Mesodermal cell (in vitro differentiated cells): ENCODE data around the gene CST7.
"Not testable (repeated sequence)": the region's sequence is repeated elsewhere in the genome, so short reads cannot be mapped to it uniquely, and the experiment has no call there.

Source experiments
- H3K27ac ChIP-seq: 2 replicates; pipeline ENCODE4 v1.7.0; 2013; ENCODE audit warnings: mild to moderate bottlenecking, low read depth, low read length, moderate library complexity; ENCODE audit not compliant: severe bottlenecking
- H3K36me3 ChIP-seq: 2 replicates; pipeline ENCODE4 v1.7.1; 2013; ENCODE audit warnings: mild to moderate bottlenecking, low read length, moderate library complexity; ENCODE audit not compliant: control insufficient read depth, insufficient read depth
- H3K4me1 ChIP-seq: one replicate; pipeline ENCODE4 v1.7.1; 2013; ENCODE audit warnings: mild to moderate bottlenecking, low read length; ENCODE audit not compliant: insufficient read depth, control insufficient read depth, poor library complexity, severe bottlenecking
- H3K4me3 ChIP-seq: 2 replicates; pipeline ENCODE4 v1.7.0; 2013; ENCODE audit warnings: low read length, control low read depth, mild to moderate bottlenecking; ENCODE audit not compliant: insufficient read depth, poor library complexity, severe bottlenecking; ENCODE audit errors: extremely low read depth
- H3K9me3 ChIP-seq: 2 replicates; pipeline ENCODE4 v1.7.1; 2013; ENCODE audit warnings: mild to moderate bottlenecking, low read length, moderate library complexity; ENCODE audit not compliant: control insufficient read depth
- WGBS, 2 experiments: methylation state at CpG; one replicate each; pipeline ENCODE4 v1.1.5; 2013; ENCODE audit warnings: missing lambda C conversion rate in 2 of 2; ENCODE audit not compliant: insufficient coverage in 2 of 2; 5-methylcytosine and 5-hydroxymethylcytosine counted together

CST7 gene

DNA sequence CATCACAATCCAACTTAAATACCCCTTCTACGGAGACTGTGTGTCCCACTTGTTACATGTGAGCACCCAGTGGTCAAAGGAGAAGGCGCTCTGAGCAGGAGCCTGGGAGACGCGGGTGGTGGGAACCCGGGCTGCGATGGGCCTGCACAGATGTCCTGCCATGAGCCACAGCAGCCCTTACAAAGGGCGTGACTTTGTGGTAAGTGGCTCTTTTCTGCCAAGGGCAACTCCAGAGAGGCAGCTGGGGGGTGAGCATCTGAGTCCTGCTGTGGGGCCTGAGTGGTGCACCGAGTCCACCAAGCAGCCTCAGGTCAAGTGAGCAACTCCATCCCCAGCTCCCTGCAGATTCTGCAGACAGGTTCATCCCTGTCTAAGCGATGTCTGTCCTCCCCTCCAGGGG is 33.6 kb upstream of the CST7 start:
- no peaks in the 10 kb centered on the region for H3K4me1 ChIP-seq
- no peaks in the 10 kb centered on the region for H3K9me3 ChIP-seq
- no peaks in the 10 kb centered on the region for H3K36me3 ChIP-seq
- WGBS, 2 experiments, result 93 to 94% methylated on average over 7 to 8 of the region's 9 CpGs
- H3K27ac ChIP-seq, result no peak overlapping the region
- H3K4me3 ChIP-seq, result no peak overlapping the region

DNA sequence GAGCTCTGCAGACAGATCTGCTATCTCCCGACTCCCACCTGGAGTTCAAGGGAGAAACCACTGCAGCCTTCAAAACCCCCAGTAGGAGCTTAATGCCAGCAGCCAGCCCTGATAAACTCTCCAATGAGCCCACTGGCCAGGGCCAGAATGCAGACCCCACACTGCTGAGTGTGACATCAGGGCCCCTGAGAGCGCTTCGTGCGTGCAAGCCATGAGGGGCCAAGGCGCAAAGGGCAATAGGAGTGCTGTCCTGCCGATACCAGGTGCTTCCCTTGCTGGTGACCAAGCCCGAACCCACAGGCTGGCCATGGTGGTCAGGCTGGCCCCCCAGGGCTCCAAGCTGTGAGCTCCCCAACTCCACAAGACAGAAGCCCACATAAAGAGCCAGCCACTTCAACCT is 33.2 kb upstream of the CST7 start:
- Histone ChIP-seq H3K4me1 (no peaks in the 10 kb centered on the region), H3K9me3 (no peaks in the 10 kb centered on the region), H3K27ac (no peak overlapping the region), H3K4me3 (no peak overlapping the region), H3K36me3 (no peaks in the 10 kb centered on the region)
- WGBS, 2 experiments, result 93 to 97% methylated on average over 7 of the region's 7 CpGs

DNA sequence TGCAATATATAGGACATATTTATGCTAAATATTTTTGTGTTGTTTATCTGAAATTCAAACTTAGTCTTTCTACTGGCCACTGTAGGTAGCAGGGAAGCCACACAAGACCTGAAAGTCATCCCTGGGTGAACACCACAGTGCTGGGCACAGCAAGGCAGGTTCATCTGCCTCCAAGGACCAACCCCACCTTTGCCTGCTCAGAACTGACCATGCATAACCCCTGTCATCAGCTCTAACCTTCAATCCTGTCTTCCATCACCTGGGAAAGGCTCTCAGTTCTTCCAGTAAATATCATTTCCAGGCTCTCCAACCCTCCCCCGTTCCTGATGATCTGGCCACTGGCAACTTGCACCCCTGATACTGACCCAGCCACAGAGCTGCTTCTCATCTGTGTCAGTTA is 32.7 kb upstream of the CST7 start:
- H3K4me3 ChIP-seq, result no peak overlapping the region
- H3K27ac ChIP-seq, result no peak overlapping the region
- 80 to 100% methylated on average over 1 of the region's 1 CpG for WGBS, 2 experiments
- no peaks in the 10 kb centered on the region for H3K36me3 ChIP-seq
- no peaks in the 10 kb centered on the region for H3K4me1 ChIP-seq
- no peaks in the 10 kb centered on the region for H3K9me3 ChIP-seq

DNA sequence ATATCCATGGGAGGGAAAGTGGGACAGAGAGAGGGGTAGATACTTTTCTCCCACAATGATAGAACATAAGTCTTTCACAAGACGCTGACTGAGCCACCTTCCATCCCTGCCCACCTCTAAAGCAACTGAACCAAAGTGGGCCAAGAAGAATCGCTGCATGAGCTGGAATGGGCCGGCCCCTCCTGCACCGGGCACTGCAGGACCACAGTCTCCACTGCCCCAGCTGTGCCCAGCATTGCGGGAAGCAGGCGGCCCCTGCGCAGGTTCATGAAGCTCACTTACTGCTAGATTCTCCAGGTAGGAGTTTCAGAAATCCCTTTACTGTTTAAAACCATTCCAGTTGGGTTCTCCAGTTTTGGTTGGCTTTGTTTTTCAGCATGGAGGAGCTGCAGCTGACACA is 32.0 kb upstream of the CST7 start:
- Histone ChIP-seq H3K9me3 (no peaks in the 10 kb centered on the region), H3K27ac (no peak overlapping the region), H3K4me3 (no peak overlapping the region), H3K36me3 (no peaks in the 10 kb centered on the region), H3K4me1 (no peaks in the 10 kb centered on the region)
- 79 to 92% methylated on average over 6 to 7 of the region's 7 CpGs for WGBS, 2 experiments

DNA sequence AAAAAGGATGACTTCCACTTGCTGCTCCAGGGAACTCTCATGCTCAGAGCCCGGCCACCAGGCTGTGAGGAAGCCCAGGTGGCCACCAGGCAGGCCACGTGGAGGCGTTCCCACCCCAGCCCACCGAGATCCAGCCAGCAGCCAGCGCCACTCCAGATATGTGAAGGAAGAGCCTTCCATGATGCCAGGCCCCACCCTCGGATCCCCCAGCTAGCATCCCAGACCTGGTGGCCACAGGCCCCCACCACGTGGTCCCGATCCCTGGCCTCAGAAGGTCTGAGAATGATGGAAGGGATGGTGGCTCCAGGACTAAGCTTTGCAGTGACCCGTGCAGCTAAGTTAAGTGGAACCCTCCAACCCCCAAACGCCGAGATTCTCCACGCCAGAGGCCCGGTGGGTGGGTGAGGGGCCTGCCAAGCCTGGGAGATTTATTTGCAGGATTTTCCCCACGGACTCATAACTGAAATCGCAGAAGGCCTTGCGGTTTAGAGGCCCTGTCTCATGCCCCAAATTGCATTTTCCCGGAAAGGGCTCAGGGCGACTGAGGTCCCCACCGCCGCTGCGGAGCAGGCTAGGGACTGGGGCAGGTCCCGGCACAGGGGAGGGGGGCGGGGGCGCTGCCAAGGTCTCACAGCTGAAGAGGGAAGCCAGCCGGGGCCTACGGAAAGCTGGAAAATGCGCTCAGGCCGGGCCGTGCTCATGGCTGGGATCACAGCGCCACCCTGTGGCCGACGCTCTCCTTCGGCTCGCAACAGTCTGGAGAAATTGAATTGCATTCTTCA is 31.1 kb upstream of the CST7 start:
- Histone ChIP-seq H3K4me3 (no peak overlapping the region), H3K27ac (no peak overlapping the region), H3K9me3 (no peaks in the 10 kb centered on the region), H3K36me3 (no peaks in the 10 kb centered on the region), H3K4me1 (no peaks in the 10 kb centered on the region)
- 34 to 40% methylated on average over 26 to 31 of the region's 34 CpGs for WGBS, 2 experiments

DNA sequence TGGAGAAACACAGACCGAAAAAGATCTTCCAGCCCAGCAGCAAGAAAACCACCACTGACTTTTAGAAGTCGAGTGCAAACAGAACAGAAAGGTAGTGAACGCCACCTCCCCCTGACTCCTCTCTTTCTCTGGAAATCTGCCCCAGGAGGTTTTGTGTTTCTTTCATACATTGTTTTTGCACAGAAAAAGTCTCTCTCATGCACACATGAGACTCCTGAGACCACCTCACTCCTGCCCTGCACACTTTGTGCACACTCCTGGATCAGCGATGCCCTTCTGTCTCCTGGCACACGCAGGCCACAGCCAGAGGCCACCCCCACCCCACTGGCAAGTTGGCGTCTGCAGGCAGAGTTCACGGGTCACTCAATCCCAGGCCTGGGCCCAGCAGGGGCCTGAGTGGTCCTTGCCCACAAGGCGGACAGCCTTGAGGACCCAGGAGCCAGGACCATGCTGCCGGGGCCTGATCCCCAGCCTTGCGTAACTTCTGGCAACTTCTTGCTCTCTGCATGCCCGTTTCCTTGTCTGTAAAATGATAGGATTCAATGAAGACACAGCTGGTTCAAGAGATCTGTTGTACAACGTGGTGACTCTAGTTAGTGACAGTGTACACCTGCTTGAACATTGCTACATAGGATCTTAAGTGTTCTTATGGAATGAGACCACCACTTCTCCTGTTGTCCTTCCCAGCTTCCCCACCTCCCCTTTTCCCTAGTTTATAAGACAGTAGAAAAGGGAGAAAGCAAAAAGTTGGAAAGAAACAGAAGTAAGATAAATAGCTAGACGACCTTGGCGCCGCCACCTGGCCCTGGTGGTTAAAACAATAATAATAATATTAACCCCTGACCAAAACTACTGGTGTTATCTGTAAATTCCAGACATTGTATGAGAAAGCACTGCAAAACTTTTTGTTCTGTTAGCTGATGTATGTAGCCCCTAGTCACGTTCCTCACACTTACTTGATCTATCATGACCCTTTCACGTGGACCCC is 30.2 kb upstream of the CST7 start:
- 60 to 65% methylated on average over 7 to 11 of the region's 17 CpGs for WGBS, 2 experiments
- Histone ChIP-seq H3K9me3 (no peaks in the 10 kb centered on the region), H3K4me1 (no peaks in the 10 kb centered on the region), H3K36me3 (no peaks in the 10 kb centered on the region), H3K4me3 (no peak overlapping the region), H3K27ac (no peak overlapping the region)

DNA sequence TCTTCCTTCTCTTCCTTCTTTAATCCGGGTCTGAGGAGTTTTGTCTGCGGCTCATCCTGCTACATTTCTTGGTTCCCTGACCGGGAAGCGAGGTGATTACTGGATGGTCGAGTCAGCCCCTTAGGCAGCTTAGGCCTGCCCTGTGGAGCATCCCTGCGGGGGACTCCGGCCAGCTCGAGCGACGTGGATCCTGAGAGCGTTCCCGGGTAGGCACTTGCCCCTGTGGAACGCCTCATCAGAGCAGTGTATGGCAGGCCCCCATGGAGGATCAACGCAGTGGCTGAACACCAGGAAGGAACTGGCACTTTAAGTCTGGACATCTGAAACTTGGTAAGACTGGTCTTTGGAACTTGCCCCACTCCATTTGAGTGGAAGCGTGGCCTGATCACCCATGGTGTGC is 29.4 kb upstream of the CST7 start:
- not testable (repeated sequence) for H3K36me3 ChIP-seq, H3K4me3 ChIP-seq, H3K4me1 ChIP-seq, H3K9me3 ChIP-seq, H3K27ac ChIP-seq
- WGBS, 2 experiments, result 87 to 94% methylated on average over 14 of the region's 15 CpGs

DNA sequence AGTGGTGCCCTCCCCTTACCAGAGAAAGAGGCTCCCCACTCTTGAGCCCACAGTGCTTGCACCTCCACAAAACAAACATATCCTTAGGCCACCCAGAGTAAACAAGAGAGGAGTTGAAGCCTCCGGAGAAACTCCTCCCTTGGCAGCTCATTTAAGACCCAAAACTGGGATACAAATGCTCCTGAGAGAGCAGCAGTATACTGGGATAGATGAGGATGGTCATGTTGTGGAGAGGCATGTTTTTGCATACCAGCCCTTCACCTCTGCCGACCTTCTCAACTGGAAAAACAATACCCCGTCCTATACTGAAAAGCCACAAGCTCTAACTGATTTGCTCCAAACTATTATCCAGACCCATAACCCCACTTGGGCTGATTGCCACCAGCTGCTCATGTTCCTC is 28.4 kb upstream of the CST7 start:
- H3K9me3 ChIP-seq, H3K36me3 ChIP-seq, H3K27ac ChIP-seq, H3K4me3 ChIP-seq, H3K4me1 ChIP-seq: not testable (repeated sequence)
- 89% methylated on average over 1 of the region's 3 CpGs; no CpG with 5 or more reads in 1 of the 2 experiments for WGBS, 2 experiments

DNA sequence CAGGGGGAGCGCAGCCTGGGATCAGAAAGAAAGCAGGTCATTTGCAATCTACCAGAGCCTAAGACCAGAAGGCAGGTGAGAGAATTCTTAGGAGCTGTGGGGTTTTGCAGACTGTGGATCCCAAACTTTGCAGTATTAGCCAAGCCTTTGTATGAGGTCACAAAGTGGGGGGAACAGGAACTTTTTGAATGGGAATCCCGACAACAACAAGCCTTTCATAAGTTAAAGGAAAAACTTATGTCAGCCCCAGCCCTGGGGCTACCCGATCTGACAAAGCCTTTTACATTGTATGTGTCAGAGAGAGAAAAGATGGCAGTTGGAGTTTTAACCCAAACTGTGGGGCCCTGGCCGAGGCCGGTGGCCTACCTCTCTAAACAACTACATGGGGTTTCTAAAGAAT is 19.8 kb upstream of the CST7 start:
- H3K4me3 ChIP-seq, H3K9me3 ChIP-seq, H3K4me1 ChIP-seq, H3K36me3 ChIP-seq, H3K27ac ChIP-seq: not testable (repeated sequence)
- WGBS, 2 experiments, result 88 to 91% methylated on average over 1 to 3 of the region's 5 CpGs

DNA sequence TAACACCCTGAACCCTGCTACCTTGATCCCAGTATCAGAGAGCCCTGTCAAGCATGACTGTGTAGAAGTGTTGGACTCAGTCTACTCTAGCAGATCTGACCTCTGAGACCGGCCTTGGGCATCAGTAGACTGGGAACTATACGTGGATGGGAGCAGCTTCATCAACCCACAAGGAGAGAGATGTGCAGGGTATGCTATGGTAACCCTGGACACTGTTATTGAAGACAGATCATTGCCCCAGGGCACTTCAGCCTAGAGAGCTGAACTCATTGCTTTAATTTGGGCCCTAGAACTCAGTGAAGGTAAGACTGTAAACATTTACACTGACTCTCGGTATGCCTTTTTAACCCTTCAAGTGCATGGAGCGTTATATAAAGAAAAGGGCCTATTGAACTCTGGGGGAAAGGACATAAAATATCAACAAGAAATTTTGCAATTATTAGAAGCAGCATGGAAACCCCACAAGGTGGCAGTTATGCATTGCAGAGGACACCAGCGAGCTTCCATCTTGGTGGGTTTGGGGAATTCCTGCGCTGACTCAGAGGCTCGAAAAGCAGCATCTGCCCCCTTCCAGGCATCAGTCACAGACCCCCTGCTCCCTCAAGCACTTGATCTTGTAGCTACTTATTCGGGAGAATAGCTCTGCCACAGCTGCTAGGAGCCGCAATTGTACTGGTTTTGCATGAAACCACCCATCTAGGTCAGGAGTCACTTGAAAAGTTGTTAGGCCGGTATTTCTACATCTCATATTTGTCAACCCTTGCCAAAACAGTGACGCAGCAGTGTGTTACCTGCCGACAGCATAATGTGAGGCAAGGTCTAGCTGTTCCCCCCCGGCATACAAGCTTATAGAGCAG is 19.0 kb upstream of the CST7 start:
- H3K4me1 ChIP-seq, H3K9me3 ChIP-seq, H3K36me3 ChIP-seq, H3K4me3 ChIP-seq, H3K27ac ChIP-seq: not testable (repeated sequence)
- WGBS, 2 experiments, result 80 to 88% methylated on average over 10 to 13 of the region's 13 CpGs
